Measurements from ENCODE around the gene ERI2. TPM values are rescaled to one million over a fixed set of nuclear protein-coding genes. Genes with fewer than 3 reads are reported as not detected.

The ERI2 gene, protein sequence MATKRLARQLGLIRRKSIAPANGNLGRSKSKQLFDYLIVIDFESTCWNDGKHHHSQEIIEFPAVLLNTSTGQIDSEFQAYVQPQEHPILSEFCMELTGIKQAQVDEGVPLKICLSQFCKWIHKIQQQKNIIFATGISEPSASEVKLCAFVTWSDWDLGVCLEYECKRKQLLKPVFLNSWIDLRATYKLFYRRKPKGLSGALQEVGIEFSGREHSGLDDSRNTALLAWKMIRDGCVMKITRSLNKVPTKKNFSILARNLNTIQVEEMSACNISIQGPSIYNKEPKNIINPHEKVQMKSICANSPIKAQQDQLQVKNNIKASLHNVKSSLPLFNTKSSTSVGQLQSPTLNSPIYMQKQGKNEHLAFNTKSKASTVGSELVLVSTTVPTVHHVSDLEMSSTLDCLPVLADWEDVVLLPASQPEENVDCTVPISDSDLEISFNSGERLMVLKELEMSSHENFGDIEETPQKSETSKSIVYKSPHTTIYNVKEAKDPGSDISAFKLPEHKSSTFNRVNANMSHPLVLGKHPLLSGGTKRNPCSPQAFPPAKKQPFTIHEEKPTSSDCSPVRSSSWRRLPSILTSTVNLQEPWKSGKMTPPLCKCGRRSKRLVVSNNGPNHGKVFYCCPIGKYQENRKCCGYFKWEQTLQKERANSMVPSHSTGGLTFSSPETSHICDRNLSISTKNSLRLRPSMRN
- 13.9 and 14.2 TPM in 2 replicates for total RNA-seq

DNA sequence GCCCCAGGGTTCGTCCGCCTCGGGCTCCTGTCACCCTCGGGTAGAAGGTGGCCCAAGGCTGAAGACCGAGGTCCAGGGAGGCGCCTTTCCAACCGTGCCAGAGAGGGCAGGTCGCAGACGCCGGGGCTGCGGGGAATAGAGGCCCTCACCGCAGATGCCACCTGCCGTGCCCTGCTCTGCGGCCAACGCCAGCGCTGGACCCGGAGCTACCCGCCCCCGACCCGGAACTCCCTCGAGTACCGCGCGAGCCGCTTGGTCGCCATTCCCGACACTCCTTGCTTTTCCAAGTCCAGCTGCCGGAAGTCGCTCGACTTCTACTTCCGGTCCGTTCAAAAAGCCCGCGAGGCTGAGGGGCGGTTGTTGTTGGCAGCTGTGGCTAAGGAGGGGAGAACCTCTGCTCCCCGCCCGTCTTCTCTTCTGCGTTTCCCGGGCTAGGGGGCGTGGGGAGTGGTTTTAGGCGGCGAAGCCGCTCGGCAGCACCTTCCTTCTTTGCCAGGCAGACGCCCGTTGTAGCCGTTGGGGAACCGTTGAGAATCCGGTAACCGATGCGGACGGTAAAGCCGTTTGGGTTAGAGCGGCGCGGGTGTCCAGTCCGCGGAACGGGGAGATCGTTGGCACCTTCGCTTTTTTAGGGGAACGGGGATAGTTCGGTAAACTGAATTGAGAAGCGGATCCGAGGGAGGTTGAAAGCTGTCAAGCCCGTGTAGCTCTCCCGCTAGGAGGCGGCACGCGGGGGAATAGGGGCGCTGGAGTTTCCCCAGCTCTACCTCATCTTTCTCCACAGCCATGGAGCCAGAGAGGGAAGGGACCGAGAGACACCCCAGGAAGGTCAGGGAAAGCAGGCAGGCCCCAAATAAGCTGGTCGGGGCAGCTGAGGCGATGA lies at the start of gene ERI2, which contains the start of gene REXO5:
Gene ERI2, minus strand, starts transcription at position 305 of the 883 bp plus-strand sequence. Its CDS starts 42 bp downstream, at position 263.
Gene REXO5, plus strand, starts transcription at position 360 of the 883 bp plus-strand sequence. Its CDS starts 427 bp downstream, at position 787.
- Mint-ChIP-seq H3K4me1 (ENCODE audit: low read depth) (peaks cover 31% of the 10 kb centered on the region), H3K36me3 (ENCODE audit: low read depth) (peaks cover 8% of the 10 kb centered on the region), H3K27ac (peak within 1 kb of the TSS; percentile 96), H3K27me3 (ENCODE audit: insufficient read depth) (no peaks in the 10 kb centered on the region), H3K9me3 (no peaks in the 10 kb centered on the region), H3K4me3 (peak within 1 kb of the TSS; percentile 98)
- peak; percentile 71 for DNase-seq (ENCODE audit: low spot score)
- intact Hi-C loops (cut with micrococcal nuclease): loop anchor here (1.0 to 5.0 kb wide), 7 partner anchors 16 to 352 kb away; partner anchors contain the start of genes DCUN1D3, LDAF1, LYRM1 and THUMPD1

DNA sequence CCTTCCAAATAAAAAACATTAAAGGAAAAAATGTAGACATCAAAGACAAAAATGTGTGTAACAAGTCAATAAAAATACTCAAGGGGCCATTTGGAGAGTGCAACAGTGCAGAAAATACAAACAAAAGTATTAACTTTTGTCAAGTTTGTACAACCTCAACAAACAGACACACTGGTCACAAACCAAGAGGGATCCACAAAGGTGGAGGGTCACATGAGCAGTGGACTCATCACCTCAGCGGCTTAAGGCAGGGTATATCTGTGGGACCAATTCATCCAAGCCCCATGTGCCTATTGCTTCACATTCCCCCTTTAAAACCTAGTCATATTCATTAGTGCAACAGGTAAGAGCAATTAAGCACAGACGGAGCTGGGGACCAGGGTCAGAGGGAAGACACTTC lies 48.7 kb upstream of the ERI2 start:
- intact Hi-C loops (cut with micrococcal nuclease): loop anchor here (5.0 kb wide), 1 partner anchor 102 kb away; no protein-coding TSS in a partner anchor
- H3K36me3 Mint-ChIP-seq (ENCODE audit: low read depth): peaks cover 29% of the 10 kb centered on the region
- no peak overlapping the region for H3K27ac Mint-ChIP-seq
- no peak for DNase-seq (ENCODE audit: low spot score)
- H3K27me3 Mint-ChIP-seq (ENCODE audit: insufficient read depth): no peaks in the 10 kb centered on the region
- no peak overlapping the region for H3K4me3 Mint-ChIP-seq
- H3K4me1 Mint-ChIP-seq (ENCODE audit: low read depth): peaks cover 30% of the 10 kb centered on the region
- no peaks in the 10 kb centered on the region for H3K9me3 Mint-ChIP-seq

DNA sequence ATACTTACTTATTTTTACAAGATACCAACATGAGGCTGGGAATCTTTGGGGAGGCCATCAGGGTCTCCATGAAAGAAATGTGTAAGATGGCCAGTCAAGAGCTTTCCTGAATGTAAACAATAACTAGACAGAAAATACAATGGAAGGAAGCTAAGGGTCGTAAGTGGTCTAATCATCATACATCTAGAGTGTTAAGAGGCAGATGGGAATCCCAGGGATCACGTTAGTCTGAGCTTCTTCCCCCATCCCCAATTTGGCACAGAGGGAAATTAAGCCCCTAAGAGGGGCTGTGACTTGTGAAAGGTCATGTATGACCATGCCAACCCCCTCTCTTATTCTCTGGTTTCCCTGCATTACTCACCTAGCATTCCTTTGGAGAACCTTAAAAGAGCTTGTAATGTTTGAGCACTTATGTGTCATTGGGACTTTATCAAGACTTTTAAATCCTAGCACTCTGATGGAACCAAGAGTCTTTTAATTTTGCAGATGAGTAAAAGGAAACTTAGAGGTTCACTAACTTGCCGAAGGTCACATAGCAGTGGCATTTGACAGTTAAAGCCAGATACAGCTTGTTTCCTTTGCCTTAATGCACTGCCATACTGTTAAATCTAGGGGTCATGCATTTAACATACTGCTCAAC lies 47.8 kb upstream of the ERI2 start:
- H3K4me3 Mint-ChIP-seq: no peak overlapping the region
- H3K27me3 Mint-ChIP-seq (ENCODE audit: insufficient read depth): no peaks in the 10 kb centered on the region
- H3K9me3 Mint-ChIP-seq: no peaks in the 10 kb centered on the region
- DNase-seq (ENCODE audit: low spot score): no peak
- intact Hi-C loops (cut with micrococcal nuclease): loop anchor here (5.0 kb wide), 1 partner anchor 103 kb away; no protein-coding TSS in a partner anchor
- no peak overlapping the region for H3K27ac Mint-ChIP-seq
- H3K36me3 Mint-ChIP-seq (ENCODE audit: low read depth): peaks cover 26% of the 10 kb centered on the region
- peaks cover 35% of the 10 kb centered on the region for H3K4me1 Mint-ChIP-seq (ENCODE audit: low read depth)

DNA sequence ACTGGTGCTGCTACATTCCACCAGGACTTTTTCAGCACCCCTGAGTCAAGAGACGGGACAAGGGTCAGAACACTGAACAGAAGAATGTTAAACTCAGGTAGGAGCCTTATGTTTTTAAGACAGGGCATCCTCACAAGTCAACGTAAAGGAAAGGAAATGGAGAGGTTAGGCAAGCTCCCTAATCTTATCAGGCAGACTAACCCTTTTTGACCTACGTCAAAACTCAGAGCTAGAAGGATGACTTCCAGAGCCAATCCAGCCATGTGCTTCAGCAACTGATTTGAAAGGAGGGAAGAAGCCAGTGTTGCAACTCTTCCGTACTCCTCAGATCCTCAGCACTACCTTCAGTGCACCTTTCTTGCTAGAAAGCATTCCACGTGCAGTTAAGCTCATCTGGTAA lies 46.9 kb upstream of the ERI2 start:
- DNase-seq (ENCODE audit: low spot score): no peak
- no peaks in the 10 kb centered on the region for H3K27me3 Mint-ChIP-seq (ENCODE audit: insufficient read depth)
- intact Hi-C loops (cut with micrococcal nuclease): loop anchor here (5.0 kb wide), 1 partner anchor 104 kb away; no protein-coding TSS in a partner anchor
- no peaks in the 10 kb centered on the region for H3K9me3 Mint-ChIP-seq
- H3K27ac Mint-ChIP-seq: no peak overlapping the region
- peaks cover 35% of the 10 kb centered on the region for H3K4me1 Mint-ChIP-seq (ENCODE audit: low read depth)
- no peak overlapping the region for H3K4me3 Mint-ChIP-seq
- H3K36me3 Mint-ChIP-seq (ENCODE audit: low read depth): peaks cover 24% of the 10 kb centered on the region

DNA sequence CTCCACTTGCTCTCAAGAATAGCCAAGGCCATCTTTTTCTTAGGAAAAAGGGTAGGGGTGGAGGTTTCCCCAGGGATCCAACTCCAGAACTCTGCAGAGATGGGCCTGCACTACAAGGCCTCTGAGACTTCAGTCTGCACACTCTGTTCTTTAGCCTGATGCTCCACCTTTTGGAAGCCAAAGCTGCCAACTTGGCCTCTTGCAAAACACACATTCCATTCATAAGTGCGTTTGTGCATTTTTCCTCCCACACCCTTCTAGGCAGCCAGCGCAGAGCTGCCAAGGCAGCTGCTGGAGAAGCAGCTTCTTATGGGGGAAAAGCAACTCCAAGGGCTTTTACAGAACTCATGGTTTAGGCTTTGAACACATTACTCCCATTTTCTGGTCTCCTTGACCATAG lies 45.3 kb upstream of the ERI2 start:
- Mint-ChIP-seq H3K27me3 (ENCODE audit: insufficient read depth) (no peaks in the 10 kb centered on the region), H3K36me3 (ENCODE audit: low read depth) (peaks cover 19% of the 10 kb centered on the region), H3K4me1 (ENCODE audit: low read depth) (peaks cover 34% of the 10 kb centered on the region), H3K4me3 (no peak overlapping the region), H3K27ac (no peak overlapping the region), H3K9me3 (no peaks in the 10 kb centered on the region)
- intact Hi-C loops (cut with micrococcal nuclease): loop anchor here (2.0 to 5.0 kb wide), 3 partner anchors 51 to 106 kb away; no protein-coding TSS in a partner anchor
- DNase-seq (ENCODE audit: low spot score): no peak

DNA sequence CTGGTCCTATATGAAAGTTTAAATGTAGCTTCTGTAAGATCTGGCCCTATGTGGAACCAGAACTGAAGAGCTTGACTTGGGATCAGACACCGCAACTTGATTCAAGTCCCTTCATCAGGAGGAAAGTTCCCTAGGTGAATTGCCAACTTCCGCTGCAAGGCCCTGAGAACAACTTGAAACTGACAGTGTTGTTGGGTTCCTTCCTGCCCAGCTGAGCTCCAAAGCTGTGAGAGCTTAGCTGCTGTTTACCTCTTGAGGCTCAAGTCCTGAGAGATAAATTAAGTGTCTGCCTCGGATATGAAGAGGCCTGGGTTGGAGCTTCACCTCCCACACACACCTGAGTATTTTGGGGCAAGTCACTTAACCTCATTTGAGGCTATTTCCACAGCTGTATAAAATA lies 44.7 kb upstream of the ERI2 start:
- H3K27me3 Mint-ChIP-seq (ENCODE audit: insufficient read depth): no peaks in the 10 kb centered on the region
- no peak for DNase-seq (ENCODE audit: low spot score)
- H3K36me3 Mint-ChIP-seq (ENCODE audit: low read depth): peaks cover 15% of the 10 kb centered on the region
- H3K27ac Mint-ChIP-seq: no peak overlapping the region
- peaks cover 30% of the 10 kb centered on the region for H3K4me1 Mint-ChIP-seq (ENCODE audit: low read depth)
- no peaks in the 10 kb centered on the region for H3K9me3 Mint-ChIP-seq
- no peak overlapping the region for H3K4me3 Mint-ChIP-seq
- intact Hi-C loops (cut with micrococcal nuclease): loop anchor here (1.0 to 5.0 kb wide), 6 partner anchors 49 to 232 kb away; partner anchors contain the start of genes DCUN1D3 and LYRM1

DNA sequence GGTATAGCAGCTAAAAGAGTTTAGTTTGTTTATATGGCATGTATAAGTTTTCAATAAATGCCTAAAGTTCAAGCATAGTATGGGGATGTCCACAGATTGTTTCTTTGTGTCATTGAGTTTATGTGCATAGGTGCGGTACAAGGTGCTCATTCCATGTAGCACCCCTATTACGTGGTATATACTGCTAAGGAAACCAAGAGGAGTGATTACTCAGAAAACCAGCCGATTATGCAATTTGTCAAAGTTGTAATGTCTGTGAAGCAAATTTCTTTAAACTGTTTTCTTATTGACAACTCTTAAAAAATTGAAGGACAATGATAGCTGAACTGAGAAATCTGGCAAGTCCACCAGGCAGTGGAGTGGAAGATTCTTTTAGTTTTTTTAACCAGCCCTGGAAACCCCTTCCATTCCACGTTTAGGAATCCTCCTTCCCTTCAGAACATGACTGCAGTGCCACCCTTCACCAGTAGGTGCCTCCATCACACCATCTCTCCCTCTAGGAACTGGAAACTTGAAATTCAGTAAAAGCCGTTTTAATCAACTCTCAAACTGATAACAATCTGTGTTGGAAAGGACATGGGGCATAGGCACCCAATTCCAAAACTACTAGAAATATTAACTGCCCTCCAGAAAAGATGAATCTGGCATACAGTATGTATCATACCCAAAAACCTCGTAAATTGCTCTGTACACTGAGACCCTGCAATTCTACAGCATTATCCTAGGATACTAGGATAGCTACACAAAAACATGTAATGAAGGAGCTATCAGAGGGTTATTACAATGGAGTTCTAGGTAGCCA lies 43.5 kb upstream of the ERI2 start:
- peaks cover 31% of the 10 kb centered on the region for H3K4me1 Mint-ChIP-seq (ENCODE audit: low read depth)
- no peaks in the 10 kb centered on the region for H3K27me3 Mint-ChIP-seq (ENCODE audit: insufficient read depth)
- no peaks in the 10 kb centered on the region for H3K9me3 Mint-ChIP-seq
- DNase-seq (ENCODE audit: low spot score): peak; percentile 40
- no peak overlapping the region for H3K27ac Mint-ChIP-seq
- intact Hi-C loops (cut with micrococcal nuclease): loop anchor here (1.0 to 5.0 kb wide), 6 partner anchors 49 to 234 kb away; partner anchors contain the start of genes DCUN1D3 and LYRM1
- no peak overlapping the region for H3K4me3 Mint-ChIP-seq
- H3K36me3 Mint-ChIP-seq (ENCODE audit: low read depth): peaks cover 15% of the 10 kb centered on the region

DNA sequence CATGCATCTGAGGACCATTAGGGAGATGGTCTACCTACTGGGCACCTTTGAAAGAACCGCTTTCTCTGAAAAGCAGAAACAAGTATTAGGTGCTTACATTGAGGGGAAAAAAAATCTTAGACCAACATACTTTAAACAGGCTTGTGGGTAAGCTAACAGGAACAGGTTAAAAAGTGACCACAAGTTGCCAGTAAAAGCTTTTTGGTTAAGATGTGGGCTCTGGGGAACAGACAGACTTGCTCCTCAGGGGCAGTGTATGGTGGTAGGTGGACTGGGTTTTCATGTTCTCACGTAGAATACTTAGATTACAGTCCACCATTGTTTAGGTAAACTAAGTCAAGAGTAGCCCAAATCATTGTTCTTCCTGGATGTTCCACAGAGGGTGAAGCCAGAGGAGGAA lies 41.3 kb upstream of the ERI2 start:
- H3K27ac Mint-ChIP-seq: no peak overlapping the region
- intact Hi-C loops (cut with micrococcal nuclease): no loop called here

DNA sequence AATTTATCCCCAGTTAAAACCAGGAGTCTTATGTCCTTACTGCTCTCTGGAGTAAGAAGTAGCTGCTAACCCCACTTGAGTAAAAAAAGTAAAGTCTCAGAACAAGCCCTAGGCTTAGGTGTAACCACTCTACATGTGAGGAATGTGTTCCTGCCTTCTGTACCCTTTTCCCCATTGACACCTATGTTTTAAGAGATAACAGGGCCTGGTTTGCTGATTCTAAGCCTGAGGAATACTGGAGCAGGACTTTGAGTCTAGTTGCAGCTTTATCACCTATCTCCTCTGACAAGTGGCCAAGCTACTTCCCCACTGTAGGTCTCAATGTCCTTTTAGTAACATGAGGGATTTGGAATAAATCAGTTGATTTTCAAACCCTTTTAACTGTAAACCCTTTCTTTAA lies 40.3 kb upstream of the ERI2 start:
- no peak overlapping the region for H3K4me3 Mint-ChIP-seq
- peaks cover 49% of the 10 kb centered on the region for H3K4me1 Mint-ChIP-seq (ENCODE audit: low read depth)
- H3K27me3 Mint-ChIP-seq (ENCODE audit: insufficient read depth): no peaks in the 10 kb centered on the region
- DNase-seq (ENCODE audit: low spot score): no peak
- H3K27ac Mint-ChIP-seq: no peak overlapping the region
- intact Hi-C loops (cut with micrococcal nuclease): no loop called here
- H3K36me3 Mint-ChIP-seq (ENCODE audit: low read depth): peaks cover 10% of the 10 kb centered on the region
- H3K9me3 Mint-ChIP-seq: no peaks in the 10 kb centered on the region

More for the DNA sequence above, 41.3 kb upstream of the ERI2 start:
- Mint-ChIP-seq H3K4me3 (no peak overlapping the region), H3K4me1 (ENCODE audit: low read depth) (peaks cover 49% of the 10 kb centered on the region), H3K9me3 (no peaks in the 10 kb centered on the region), H3K27me3 (ENCODE audit: insufficient read depth) (no peaks in the 10 kb centered on the region), H3K36me3 (ENCODE audit: low read depth) (peaks cover 10% of the 10 kb centered on the region)
- no peak for DNase-seq (ENCODE audit: low spot score)

DNA sequence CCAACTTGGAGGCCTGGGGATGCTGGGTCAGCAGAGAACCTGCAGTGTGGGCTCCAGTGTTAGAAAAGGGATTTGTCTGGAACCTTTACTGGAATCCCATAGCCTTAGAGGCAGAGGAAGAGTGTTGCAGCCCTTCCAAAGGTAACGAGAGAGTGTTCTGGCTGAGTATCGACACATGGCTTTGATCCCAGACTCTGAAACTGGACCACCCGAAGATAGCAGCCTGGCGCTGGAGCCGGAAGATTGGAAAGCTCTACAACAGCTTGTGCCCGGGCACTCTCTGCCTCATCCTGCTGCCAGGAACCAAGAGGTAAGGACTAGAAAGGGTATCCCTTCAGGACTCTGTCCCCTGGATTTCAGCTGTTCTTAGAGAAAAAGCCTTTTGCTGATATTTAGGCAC lies 39.8 kb upstream of the ERI2 start:
- intact Hi-C loops (cut with micrococcal nuclease): no loop called here
- H3K36me3 Mint-ChIP-seq (ENCODE audit: low read depth): peaks cover 12% of the 10 kb centered on the region
- H3K27me3 Mint-ChIP-seq (ENCODE audit: insufficient read depth): no peaks in the 10 kb centered on the region
- H3K4me1 Mint-ChIP-seq (ENCODE audit: low read depth): peaks cover 48% of the 10 kb centered on the region
- no peak for DNase-seq (ENCODE audit: low spot score)
- H3K4me3 Mint-ChIP-seq: no peak overlapping the region
- H3K9me3 Mint-ChIP-seq: no peaks in the 10 kb centered on the region
- no peak overlapping the region for H3K27ac Mint-ChIP-seq

DNA sequence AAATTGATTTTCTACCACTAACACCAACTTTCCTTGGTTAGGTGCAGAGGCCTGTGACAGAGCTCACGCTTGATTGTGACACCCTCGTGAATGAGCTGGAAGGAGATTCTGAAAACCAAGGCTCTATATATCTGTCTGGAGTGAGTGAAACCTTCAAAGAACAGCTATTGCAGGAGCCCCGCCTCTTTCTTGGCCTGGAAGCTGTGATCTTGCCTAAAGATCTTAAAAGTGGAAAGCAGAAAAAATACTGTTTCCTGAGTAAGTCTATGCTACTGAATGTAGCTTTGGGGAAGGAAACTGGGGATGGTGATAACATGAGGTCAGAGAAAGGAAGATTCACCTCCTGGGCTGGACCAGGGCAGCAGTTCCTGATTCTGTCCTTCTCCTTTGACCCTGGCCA lies 38.3 kb upstream of the ERI2 start:
- Mint-ChIP-seq H3K27ac (peak overlapping the region; percentile 70), H3K4me3 (no peak overlapping the region), H3K9me3 (no peaks in the 10 kb centered on the region), H3K27me3 (ENCODE audit: insufficient read depth) (no peaks in the 10 kb centered on the region), H3K4me1 (ENCODE audit: low read depth) (peaks cover 33% of the 10 kb centered on the region), H3K36me3 (ENCODE audit: low read depth) (peaks cover 16% of the 10 kb centered on the region)
- DNase-seq (ENCODE audit: low spot score): no peak
- intact Hi-C loops (cut with micrococcal nuclease): loop anchor here (5.0 kb wide), 1 partner anchor 37 kb away; the partner anchor contains the start of genes ERI2 and REXO5

Measured in activated T-helper 1 cell treated with anti-CD3 and anti-CD28 coated beads, Interleukin-12 subunit alpha, Interleukin-12 subunit beta, Interleukin-2, Interleukin-4 antibody, amounts not matched to agents 30 ng/mL and 10 ng/mL and 1 ng/mL, durations not matched to agents 14 hours and 24 hours and 36 hours (primary cell).